HL-60 (cell line): Measurements from ENCODE around the gene WRAP53.
A peak's percentile ranks its signal among the peaks of the same experiment; 100 is the strongest.

Source experiments
- DNase-seq, 2 experiments: peaks; one replicate each; pipeline ENCODE4 v3.0.0-alpha.2; 2010 to 2020; ENCODE audit warnings: low read depth in 1 of 2, low spot score in 1 of 2
- H3K27ac ChIP-seq: fragments of 250-450 bp; sonication (Bioruptor Pico); replicated peaks from 2 replicates; pipeline ENCODE4 v1.5.1; 2020; ENCODE audit warnings: mild to moderate bottlenecking, moderate library complexity
- H3K27me3 ChIP-seq: fragments of 250-450 bp; sonication (Bioruptor Pico); 2 replicates; pipeline ENCODE4 v1.5.1; 2021; ENCODE audit warnings: mild to moderate bottlenecking, moderate library complexity; ENCODE audit not compliant: insufficient read depth, poor library complexity, severe bottlenecking
- H3K4me3 ChIP-seq: replicated peaks from 2 replicates; pipeline ENCODE4 v1.5.1; 2011; ENCODE audit warnings: mild to moderate bottlenecking, control low read depth, low read length; ENCODE audit not compliant: insufficient read depth
- GABPA ChIP-seq: IDR thresholded peaks from 2 replicates; pipeline ENCODE4 v1.6.1; 2012; ENCODE audit warnings: low read depth
- POLR2AphosphoS5 ChIP-seq: IDR thresholded peaks from 2 replicates; pipeline ENCODE4 v1.6.1; 2012; ENCODE audit warnings: low read depth
- SPI1 ChIP-seq: IDR thresholded peaks from 2 replicates; pipeline ENCODE4 v1.6.1; 2012; ENCODE audit warnings: low read depth, mild to moderate bottlenecking, borderline replicate concordance
- TF ChIP-seq, protein P1 (sequence below): IDR thresholded peaks from one replicate; pipeline ENCODE4 v1.5.1; 2011; ENCODE audit warnings: low read length, control low read depth, inconsistent platforms; ENCODE audit not compliant: insufficient read depth
- TF ChIP-seq, protein P2 (sequence below): IDR thresholded peaks from 2 replicates; pipeline ENCODE4 v1.6.1; 2012; ENCODE audit warnings: low read depth; ENCODE audit not compliant: insufficient replicate concordance

Gene WRAP53

DNA sequence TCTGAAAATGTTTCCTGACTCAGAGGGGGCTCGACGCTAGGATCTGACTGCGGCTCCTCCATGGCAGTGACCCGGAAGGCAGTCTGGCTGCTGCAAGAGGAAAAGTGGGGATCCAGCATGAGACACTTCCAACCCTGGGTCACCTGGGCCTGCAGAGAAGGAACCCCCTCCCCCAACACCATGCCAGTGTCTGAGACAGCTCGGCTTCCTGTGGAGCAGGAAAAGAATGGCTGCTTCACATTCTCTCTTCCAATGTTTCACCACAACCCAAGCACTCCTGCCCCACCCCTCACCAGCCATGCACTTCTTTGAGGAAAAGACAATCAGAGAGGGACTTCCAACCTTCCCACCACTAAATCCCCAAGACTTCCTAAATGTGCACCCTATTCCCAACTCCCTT lies 11.7 kb upstream of the WRAP53 start:
- Histone ChIP-seq H3K4me3 (no peak overlapping the region), H3K27ac (no peak overlapping the region), H3K27me3 (no peaks in the 10 kb centered on the region)
- TF ChIP-seq, protein P1, sequence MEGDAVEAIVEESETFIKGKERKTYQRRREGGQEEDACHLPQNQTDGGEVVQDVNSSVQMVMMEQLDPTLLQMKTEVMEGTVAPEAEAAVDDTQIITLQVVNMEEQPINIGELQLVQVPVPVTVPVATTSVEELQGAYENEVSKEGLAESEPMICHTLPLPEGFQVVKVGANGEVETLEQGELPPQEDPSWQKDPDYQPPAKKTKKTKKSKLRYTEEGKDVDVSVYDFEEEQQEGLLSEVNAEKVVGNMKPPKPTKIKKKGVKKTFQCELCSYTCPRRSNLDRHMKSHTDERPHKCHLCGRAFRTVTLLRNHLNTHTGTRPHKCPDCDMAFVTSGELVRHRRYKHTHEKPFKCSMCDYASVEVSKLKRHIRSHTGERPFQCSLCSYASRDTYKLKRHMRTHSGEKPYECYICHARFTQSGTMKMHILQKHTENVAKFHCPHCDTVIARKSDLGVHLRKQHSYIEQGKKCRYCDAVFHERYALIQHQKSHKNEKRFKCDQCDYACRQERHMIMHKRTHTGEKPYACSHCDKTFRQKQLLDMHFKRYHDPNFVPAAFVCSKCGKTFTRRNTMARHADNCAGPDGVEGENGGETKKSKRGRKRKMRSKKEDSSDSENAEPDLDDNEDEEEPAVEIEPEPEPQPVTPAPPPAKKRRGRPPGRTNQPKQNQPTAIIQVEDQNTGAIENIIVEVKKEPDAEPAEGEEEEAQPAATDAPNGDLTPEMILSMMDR: no peak
- TF ChIP-seq, protein P2, sequence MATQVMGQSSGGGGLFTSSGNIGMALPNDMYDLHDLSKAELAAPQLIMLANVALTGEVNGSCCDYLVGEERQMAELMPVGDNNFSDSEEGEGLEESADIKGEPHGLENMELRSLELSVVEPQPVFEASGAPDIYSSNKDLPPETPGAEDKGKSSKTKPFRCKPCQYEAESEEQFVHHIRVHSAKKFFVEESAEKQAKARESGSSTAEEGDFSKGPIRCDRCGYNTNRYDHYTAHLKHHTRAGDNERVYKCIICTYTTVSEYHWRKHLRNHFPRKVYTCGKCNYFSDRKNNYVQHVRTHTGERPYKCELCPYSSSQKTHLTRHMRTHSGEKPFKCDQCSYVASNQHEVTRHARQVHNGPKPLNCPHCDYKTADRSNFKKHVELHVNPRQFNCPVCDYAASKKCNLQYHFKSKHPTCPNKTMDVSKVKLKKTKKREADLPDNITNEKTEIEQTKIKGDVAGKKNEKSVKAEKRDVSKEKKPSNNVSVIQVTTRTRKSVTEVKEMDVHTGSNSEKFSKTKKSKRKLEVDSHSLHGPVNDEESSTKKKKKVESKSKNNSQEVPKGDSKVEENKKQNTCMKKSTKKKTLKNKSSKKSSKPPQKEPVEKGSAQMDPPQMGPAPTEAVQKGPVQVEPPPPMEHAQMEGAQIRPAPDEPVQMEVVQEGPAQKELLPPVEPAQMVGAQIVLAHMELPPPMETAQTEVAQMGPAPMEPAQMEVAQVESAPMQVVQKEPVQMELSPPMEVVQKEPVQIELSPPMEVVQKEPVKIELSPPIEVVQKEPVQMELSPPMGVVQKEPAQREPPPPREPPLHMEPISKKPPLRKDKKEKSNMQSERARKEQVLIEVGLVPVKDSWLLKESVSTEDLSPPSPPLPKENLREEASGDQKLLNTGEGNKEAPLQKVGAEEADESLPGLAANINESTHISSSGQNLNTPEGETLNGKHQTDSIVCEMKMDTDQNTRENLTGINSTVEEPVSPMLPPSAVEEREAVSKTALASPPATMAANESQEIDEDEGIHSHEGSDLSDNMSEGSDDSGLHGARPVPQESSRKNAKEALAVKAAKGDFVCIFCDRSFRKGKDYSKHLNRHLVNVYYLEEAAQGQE: no peak
- TF ChIP-seq SPI1 (no peak), GABPA (no peak), POLR2AphosphoS5 (no peak)
- no peak for DNase-seq

- no peak overlapping the region for H3K4me3 ChIP-seq
- no peak for DNase-seq
- no peak overlapping the region for H3K27ac ChIP-seq
- H3K27me3 ChIP-seq: no peaks in the 10 kb centered on the region
- TF ChIP-seq, protein P1: no peak
- TF ChIP-seq SPI1: no peak
- TF ChIP-seq GABPA: no peak
- TF ChIP-seq, protein P2: no peak
- TF ChIP-seq POLR2AphosphoS5: no peak
These were observed 10.7 kb upstream of the WRAP53 start for GRCh38 chr17:7677388-7678067.

- no peak for TF ChIP-seq GABPA
- TF ChIP-seq POLR2AphosphoS5: no peak
- TF ChIP-seq, protein P1: no peak
- TF ChIP-seq, protein P2: no peak
- TF ChIP-seq SPI1: no peak
- no peak for DNase-seq
- Histone ChIP-seq H3K4me3 (peak overlapping the region; percentile 73), H3K27me3 (no peaks in the 10 kb centered on the region), H3K27ac (peak overlapping the region; percentile 96)
These were observed 3.3 kb upstream of the WRAP53 start for GRCh38 chr17:7684851-7685532.
